C1 segment of cervical spinal cord (tissue), 14 donors: ENCODE measurements around the gene TCERG1L.
"Not testable (repeated sequence)": the region's sequence is repeated elsewhere in the genome, so short reads cannot be mapped to it uniquely, and the experiment has no call there.

Experiments
- DNase-seq, 14 donors: peaks; one replicate each; lab custom pipeline; 2025; lab: John Stamatoyannopoulos, UW

TCERG1L gene

DNA sequence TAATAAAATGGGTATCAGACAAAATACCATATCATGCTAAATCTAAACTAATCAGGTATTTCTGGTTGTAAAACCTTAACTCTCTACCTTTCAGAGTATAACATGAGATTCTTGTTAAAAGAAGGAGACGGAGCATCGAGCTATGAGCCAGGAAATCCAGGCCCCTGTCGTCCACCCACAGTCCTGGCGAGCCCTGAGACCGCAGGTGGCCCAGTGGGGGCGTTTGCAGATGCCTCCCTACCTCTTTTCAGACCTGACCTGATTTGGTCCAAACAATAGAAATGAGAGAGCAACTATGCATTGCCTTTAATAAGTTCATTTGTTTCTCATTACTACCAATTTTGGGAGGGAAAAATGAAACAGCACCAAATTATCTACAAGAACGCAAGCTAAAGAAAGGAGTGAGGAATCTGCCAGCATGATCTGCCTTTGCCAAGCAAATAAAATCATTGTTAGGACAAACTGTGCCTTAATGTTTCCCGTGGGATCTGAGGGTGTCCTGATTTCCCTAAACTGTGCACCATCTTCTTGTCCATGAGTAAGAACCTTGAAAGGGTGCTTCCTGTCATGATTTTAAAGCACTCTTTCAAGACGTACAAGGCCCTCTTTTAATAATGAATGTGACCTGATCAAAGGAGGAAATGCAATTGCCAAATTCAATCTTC, 166.7 kb downstream of the TCERG1L start:
- DNase-seq, result no peak

DNA sequence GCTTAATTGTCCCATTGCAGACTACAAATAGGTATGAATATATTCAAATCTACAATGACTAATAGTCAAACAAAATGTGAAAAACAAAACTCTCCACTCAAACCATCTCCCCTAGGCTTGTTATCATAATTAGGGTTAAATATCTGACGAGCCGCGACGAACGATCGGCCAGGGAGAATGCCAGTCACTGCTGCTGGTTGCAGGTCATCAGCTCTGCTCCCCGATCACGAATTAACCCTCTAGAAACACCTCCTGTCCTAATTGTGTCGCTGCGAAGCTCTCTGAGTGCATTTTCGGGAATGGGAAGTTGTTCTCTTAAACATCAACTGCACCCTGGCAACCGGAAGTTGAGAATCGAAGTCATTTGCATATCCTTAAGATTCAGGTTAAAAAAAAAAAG, 167.3 kb downstream of the TCERG1L start:
- DNase-seq, result no peak

DNA sequence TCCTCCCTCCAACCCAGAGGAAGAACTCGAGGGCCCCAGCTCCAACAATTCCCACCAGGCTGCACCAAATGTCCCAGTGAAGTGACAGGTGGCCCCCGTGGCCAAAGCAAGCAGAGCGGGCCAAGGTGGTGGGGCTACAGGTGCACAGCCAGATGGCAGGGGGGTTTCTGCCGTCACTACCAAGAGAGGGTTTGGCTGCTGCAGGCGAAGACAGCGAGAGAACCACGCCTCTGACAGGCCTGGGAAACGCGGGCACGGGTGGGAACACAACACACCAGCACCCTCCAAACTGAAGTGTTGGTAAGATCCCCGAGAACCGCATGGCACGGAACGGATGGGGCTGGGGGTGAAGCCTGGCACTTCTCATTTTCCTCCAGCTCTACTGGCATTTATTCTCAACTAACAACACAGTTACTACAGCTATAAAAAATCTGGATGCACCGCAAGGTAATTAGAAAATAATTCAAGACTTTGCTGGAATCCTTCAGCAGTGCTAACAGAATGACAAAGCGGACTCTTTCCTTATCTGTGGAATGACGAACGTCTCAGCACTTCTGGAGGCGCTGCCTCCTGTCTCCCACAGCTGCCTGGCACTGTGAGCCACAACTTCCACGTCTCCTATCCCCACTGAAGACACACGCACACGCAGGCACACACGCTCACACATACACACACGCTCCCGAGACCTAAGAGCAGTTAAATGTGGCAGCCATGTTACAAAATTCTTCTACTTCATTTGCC, 167.9 kb downstream of the TCERG1L start:
- DNase-seq, result no peak

DNA sequence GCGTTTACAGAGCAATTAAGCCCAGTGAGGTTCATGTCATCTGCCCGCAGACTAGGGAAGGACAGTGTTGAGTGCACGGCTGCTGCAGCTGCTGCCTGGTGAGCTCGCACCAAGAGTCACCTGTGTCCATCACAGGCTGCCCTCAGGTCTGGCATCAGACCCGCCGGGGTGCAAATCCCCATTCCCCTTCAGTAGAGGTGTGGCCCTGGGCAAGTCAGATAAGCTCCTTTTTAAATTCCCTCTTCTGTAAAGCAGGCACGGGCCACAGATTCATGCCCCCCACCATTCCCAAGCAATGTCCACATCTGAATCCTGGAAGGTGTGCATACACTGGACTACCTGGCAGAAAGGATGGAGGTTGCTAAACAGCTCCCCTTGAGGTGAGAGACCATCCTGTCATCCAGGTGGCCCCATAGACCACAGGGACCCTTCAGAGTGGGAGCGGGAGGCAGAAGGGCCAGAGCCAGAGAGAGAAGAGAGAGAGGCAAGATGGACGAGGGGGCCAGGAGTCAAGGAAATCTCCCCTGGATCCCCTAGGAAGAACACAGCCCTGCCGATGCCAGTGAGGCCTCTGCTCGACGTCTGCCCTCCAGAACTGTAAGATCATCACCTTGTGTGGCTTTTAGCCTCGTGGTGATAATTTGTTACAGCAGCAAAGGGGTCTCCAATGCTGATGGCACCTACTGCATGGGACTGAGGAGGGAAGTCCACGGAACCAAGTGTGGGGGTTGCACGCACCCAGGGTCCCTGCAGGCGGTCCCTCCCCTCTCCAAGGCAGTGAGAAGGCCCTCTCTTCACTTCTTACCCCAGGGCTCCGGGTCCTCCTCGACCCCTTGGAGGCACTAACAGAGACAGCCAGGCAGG, 168.8 kb downstream of the TCERG1L start:
- no peak for DNase-seq

DNA sequence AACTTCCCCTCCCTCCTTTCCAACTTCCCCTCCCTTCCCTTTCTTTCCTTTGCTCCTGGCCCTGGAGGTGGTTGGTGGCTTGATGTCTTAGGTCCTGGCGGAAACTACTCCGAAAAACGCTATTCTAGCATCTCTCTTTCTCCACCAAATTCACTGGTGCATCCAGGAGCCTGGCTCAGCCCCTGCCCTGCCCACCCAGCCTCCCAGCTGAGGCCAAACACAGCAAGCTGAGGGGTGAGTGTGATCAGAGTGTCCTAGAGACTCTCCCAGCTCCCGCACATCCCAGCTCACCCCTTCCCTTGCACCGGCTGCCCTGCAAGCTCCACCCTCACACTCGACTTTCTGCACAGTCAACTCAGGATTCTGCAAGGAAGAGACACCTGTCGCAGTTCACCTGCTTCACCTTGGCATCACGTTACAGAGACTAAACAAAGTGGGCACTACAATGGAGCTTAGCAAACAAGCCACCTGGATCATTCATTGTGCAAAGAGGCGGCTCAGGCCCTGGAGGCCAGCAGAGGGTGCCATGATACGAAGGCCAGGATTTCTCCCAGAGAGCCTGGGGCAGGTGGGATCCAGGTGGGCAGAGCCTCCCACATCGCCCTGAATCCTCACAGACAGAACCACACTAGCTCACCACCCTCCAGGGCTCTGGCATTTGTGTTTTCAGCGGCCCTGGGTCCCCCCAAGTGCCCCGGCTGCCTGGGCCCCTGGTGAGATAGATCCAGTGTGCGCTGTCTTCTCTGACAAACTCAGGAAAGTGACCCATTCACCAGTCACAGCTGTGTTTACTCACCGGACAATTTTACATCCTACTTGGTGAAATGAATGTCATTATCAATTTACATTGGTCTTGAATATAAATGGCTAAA, 169.6 kb downstream of the TCERG1L start:
- DNase-seq, result no peak

DNA sequence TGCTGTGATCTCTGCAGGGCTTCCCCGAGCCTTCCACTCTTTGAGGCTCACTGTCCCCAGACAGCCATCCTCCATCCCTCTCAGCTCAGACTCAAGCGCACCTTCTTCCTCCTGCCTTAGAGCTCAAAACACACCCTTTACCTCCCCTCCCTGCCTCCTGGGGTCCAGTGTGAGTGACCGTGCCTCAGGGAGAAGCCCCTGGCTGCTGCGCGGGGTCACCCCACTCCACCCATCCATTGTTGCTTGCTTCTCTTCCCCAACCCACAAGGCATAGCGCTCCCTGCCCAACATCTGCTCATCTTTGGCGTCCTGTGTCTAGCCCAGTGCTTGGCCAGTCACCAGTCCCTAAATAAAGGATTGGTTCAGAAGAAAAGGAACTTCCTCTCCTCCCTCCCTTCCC, 170.3 kb downstream of the TCERG1L start:
- no peak for DNase-seq

DNA sequence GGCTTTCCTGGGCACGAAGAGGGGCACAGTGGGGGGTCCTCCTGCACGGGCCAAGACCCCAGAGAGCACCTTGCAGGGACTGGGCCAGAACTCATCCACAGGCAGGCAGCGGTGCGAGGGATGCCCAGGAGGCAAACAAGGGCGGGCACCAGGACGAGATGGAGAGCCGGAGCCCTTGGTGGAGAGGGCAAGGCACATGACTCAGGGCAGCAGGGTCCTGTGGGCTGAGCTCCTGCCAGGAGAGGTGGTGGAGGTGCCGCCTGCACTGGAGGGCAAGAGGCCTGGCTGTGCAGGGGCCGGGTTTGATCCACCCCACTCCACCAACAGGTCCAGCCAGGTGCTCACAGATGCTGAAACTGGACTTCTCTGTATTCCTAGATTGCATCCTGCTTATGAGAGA, 170.9 kb downstream of the TCERG1L start:
- DNase-seq, result no peak

DNA sequence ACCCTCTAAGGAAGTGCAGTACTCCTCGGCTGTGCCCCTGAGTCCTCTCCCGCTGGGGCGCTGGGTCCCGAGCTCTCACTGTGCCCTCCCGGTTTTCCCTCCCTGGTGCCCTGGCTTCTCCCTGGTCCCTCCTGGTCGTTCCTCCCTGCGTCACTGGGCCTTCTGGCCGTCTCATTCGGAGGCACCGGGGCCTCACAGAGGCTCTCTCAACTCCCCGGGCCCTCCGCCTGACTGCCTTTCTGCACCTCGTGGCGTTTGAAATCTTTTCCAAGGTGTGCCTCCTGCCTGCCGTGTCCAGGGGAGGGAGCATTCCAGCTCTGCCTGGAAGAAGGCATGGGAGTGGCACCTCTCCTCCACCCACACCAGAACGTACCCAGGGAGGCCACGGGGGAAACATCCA, 174.3 kb downstream of the TCERG1L start:
- DNase-seq, result no peak

DNA sequence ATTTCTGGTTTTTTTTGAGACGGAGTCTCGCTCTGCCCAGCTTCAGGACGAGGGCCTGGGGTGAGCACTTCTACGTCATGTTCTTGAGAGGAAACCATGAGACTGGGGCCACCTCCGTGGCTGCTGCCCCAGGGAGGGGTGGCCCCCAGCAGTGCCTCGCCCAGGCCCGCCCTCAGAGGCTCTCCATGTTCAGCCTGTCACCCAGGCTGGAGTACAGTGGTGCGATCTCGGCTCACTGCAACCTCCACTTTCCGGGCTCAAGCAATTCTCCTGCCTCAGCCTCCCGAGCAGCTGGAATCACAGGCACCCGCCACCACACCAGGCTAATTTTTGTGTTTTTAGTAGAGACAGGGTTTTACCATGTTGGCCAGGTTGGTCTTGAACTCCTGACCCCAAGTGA, 175.2 kb downstream of the TCERG1L start:
- not testable (repeated sequence) for DNase-seq

DNA sequence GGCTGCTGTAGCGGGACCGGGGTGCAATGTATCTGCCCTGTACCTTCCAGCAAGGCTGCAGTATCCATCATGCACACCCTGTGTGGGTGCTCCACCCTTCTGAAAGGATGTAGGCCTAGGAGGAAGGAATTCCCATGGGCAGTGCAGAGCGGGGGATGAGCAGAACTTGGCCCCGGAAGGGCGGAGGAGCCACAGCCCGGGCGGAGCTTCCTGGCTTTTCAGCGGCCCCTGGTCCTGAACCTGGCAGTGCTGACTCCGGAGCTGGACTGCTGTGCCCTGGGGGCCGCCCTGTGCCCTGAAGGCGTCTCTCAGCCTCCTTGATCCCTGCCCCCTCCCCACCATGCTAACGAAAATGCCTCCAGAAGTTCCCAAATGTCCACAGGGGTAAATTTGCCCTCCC, 175.8 kb downstream of the TCERG1L start:
- DNase-seq, result no peak

DNA sequence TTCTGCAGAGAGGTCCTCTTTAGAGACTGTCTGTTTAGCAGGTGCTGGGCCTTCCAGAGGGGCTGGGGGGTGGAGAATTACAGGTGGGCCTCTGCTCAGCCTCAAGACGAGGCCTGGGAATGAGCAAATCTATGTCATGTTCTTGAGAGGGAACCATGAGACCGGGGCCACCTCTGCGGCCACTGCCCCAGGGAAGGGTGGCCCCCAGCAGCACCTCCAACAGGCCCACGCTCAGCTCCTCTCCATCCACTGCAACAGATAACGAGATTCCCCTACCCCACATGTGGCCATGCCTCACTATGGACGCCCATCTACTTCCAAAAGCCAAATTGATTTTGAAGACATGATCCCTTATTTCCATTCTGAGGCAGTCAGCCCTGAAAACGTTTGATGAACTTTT, 176.9 kb downstream of the TCERG1L start:
- DNase-seq, result no peak

DNA sequence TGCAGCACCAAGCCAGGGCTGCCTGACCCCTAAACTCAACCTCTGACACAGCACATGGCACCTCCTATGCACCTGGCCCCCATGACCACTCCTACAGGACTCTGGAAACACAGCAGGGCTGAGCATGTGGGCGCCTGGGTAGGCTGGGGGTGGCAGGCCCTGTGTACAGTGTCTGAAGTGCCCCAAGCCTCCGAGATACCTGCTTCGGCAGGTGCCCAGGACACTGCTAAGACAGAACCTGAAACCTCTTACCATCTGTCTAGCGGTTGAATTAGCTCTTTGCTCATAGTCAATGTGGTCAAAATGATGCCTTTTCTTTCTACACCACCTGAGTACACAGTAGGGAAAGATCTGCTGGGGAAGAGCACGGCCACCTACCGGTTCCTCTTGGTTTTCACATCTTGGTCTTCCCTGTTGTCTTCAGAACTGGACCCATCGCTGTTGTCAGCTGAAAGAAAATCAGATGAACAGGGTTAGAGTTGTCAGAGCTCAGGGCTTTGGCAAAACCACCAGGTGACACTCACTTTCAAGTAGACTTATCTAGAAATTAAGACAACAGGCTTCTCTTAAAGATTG, 177.4 kb downstream of the TCERG1L start:
- DNase-seq, result no peak

DNA sequence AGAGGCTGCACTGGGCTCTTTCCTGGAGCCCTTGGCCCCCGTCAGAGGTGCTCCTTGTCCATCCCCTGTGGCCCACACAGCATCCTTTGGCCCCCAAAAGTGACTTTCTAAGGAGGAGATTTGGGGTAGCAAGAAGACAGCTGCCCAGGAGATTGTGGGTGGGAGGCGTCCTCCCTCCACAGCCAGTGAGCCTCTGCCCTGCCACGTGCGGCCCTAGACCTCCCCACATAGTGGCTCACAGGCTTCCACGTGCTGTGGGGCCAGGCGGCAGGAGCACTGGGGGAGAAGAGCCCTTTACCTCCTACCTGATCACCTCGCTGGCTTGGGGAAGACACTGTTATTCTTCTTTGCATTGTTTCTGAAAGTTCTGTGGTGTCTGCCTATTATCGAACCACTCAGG, 178.8 kb downstream of the TCERG1L start:
- no peak for DNase-seq

DNA sequence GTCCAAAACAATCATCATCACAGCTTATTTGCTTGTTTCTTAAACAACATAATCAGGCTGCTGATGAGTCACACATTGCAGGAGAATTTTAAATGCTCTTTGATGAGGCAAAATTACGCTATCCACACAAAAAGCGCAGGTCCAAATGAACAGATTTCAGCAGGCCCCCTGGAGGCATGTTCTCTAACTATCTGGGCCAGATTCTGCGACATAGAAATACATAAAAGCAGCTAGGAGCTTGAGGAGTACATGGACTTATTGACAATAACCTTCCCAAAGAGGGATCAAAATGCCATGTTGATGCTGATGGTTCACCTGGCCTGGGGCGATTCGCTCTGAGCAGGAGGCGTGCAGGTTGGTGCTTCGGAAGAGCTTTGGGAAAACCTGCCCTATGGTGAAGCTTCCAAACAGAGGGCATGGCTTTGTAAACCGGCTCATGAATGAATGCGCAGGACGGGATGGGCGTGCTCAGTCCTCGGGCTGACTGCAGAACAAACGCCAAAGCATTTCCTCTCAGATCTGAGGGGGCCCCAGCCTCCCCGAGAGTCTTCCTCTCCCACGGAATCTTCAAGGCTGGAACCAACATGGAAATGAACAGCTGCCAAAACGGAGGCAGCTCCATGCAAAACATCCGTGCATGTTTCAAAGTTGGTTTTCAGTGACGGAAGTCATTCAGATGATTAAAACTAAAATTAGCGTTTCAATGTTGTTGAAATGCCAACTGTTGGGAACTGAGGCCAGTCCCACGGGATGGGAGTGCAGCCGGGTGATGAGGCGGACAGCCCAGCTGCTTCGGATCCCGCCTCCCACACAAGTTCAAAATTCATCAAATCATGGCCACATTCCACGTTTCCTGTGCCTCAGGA, 179.6 kb downstream of the TCERG1L start:
- DNase-seq, result peak in 1 of 14 donors; percentile 36

DNA sequence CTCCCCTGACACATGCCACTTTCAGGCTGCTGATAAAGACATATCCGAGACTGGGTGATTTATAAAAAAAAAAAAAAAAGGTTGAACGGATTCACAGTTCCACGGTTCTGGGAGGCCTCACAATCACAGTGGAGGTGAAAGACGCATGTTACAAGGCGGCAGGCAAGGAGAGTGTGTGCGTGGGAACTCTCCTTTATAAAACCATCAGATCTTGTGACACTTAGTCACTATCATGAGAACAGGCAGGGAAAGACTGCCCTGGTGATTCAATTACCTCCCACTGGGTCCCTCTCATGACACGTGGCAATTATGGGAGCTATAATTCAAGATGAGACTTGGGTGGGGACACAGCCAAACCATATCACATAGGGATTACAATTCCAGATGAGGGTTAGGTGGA, 181.5 kb downstream of the TCERG1L start:
- no peak for DNase-seq

DNA sequence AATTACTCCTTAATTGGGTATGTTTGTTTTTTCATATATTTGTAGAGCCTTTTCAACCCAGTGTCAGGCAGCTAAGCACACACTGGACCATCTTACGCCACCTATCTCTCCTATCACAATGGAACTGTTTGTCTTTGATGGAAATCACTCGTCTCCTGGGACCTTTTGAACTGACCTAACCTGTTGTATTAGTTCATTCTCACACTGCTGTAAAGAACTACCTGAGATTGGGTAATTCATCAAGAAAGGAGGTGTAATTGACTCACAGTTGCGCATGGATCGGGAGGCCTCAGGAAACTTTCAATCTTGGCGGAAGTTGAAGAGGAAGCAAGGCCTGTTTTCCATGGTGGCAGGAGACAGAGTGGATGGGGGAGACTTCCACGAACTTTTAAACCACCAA, 182.0 kb downstream of the TCERG1L start:
- no peak for DNase-seq

DNA sequence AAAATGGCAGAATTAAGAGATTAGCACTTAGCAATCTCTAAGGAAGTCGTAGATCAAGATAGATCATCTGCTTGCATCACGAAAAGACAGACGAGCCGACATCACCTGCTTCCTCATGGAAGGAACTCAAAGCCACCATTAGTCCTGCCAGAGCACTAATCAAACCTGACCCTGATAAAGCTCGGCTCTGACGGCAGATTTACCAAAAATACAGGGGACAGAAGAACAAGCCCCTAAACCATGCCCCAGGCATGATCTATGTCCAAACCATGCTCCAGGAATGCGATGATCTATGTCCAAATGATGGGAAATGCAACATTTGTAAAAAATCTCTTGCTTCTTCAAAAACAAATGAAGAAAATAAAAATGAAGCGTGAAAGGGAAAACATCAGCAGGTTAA, 182.8 kb downstream of the TCERG1L start:
- DNase-seq, result no peak

DNA sequence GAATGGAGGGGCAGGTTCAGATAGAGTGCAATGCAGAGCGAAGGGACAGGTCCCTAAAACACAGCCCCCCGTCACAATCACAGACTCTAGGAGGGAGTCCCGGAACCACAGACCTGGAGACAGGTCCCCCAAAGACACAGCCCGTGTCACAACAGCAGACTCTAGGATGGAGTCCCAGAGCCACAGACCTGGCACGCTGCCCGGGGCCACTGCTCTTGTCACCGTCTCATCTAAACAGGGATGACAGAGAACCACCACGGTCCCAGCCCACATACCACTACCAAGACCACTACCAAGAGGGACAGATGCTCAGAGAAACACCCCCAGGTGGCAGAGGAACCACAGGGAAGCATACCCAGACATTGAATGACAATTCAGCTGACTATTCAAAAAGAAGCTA, 183.9 kb downstream of the TCERG1L start:
- DNase-seq, result no peak

DNA sequence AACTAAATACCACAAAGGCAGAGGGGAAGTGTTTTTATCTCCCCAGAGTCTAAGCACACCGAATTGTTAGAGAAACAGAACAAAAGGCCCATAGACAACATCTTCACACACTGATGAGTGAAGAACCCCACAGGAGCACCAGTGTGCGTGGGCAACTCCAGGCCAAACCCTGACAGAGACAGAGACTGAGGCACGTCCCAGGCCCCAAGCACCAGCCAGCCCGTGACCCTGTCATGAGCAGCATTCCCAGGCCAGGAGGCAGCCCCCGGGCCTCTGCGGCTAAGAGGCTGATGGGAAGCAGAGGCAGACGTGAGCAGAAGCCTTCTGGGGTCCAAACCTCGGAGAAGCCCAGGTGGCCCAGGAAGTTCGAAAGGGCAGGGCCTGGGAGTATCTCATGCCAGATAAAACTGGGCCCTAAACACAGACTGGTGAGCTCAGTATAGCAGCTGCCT, 184.4 kb downstream of the TCERG1L start:
- no peak for DNase-seq
